ENCODE results near the gene EFCAB12. TPM values are rescaled to one million over a fixed set of nuclear protein-coding genes. Genes with fewer than 3 reads are reported as not detected.

The EFCAB12 gene
- total and polyA plus RNA-seq, 2 donors (not counting 3 experiments of a cell fraction or from before 2014, with no cell fraction given): 0.15 to 0.49 TPM

DNA sequence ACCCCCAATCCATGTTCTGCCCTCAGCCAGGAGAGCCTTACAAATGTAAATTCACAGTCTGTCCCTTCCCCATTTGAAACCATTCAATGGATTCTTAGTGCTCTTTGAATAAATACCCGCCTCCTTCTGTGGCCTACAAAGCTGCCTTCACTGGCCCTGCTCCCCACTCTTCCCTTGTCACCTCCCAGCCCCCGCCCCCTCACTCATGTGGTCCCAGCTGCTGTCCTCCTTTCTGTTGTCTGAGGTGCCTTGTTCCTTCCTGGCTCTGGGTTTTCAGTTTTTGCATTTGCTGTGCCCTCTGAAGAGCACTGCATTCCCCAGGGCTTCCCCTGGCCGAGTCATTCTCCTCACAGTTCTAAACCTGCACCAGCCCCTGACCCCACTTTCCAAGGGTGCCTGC lies 3.2 kb downstream of the EFCAB12 start:
- Histone ChIP-seq H3K9me3 (replicated peaks; ENCODE audit: control insufficient read depth, insufficient read depth, low read length) (no peaks in the 10 kb centered on the region), H3K36me3 (ENCODE audit: control insufficient read depth in 2 of 2, extremely low read depth in 1 of 2, insufficient read depth in 2 of 2, low read length in 2 of 2) (no peaks in the 10 kb centered on the region), H3K4me1 (ENCODE audit: control insufficient read depth, extremely low read depth, insufficient read depth, low read length) (peaks cover 6% of the 10 kb centered on the region), H3K27ac (ENCODE audit: insufficient read depth, low read depth, low read length) (no peak overlapping the region), H3K9me1 (replicated peaks; ENCODE audit: control insufficient read depth, extremely low read depth, insufficient read depth, low read length) (no peaks in the 10 kb centered on the region), H3K4me2 (ENCODE audit: insufficient read depth, low read length) (no peak overlapping the region), H3K9ac (replicated peaks; ENCODE audit: extremely low read depth, insufficient read depth, low read length) (no peak overlapping the region), H4K20me1 (replicated peaks; ENCODE audit: control insufficient read depth, extremely low read depth, insufficient read depth, low read length) (no peaks in the 10 kb centered on the region), H2AFZ (ENCODE audit: low read depth, low read length) (no peak overlapping the region), H3K4me3 (replicated peaks in 1 of 3; ENCODE audit: insufficient read depth in 1 of 3, low read depth in 1 of 3, low read length in 3 of 3) (no peak overlapping the region), H3K79me2 (ENCODE audit: control insufficient read depth, insufficient read depth, low read length) (no peaks in the 10 kb centered on the region), H3K27me3 (ENCODE audit: control insufficient read depth in 2 of 2, insufficient read depth in 2 of 2, low read length in 2 of 2) (peaks cover 0 to 4% of the 10 kb centered on the region in 2 experiments)
- dilution Hi-C loops (cut with MboI; ENCODE audit: extremely low pct_ligation_motif_present, low sequenced_read_pairs): no loop called here
- intact Hi-C loops (cut with micrococcal nuclease): no loop called here
- TF ChIP-seq POLR2AphosphoS5 (IDR thresholded peaks at IDR 0.05; ENCODE audit: insufficient read depth, low read depth, low read length) (no peak), GATA2 (IDR thresholded peaks at IDR 0.05; ENCODE audit: insufficient read depth, insufficient read length, low read depth, low read length) (no peak), EZH2 (IDR thresholded peaks at IDR 0.05; ENCODE audit: borderline replicate concordance, low read depth, low read length, severe bottlenecking) (no peak), JUN (IDR thresholded peaks at IDR 0.05; ENCODE audit: borderline replicate concordance, insufficient read depth, insufficient read length, low read depth) (no peak), FOS (IDR thresholded peaks at IDR 0.05; ENCODE audit: borderline replicate concordance, insufficient read depth, low read length) (no peak), POLR2A (IDR thresholded peaks at IDR 0.05; ENCODE audit: low read depth, low read length) (no peak), MYC (IDR thresholded peaks at IDR 0.05; ENCODE audit: low read depth, low read length) (no peak)
- TF ChIP-seq, protein P1, sequence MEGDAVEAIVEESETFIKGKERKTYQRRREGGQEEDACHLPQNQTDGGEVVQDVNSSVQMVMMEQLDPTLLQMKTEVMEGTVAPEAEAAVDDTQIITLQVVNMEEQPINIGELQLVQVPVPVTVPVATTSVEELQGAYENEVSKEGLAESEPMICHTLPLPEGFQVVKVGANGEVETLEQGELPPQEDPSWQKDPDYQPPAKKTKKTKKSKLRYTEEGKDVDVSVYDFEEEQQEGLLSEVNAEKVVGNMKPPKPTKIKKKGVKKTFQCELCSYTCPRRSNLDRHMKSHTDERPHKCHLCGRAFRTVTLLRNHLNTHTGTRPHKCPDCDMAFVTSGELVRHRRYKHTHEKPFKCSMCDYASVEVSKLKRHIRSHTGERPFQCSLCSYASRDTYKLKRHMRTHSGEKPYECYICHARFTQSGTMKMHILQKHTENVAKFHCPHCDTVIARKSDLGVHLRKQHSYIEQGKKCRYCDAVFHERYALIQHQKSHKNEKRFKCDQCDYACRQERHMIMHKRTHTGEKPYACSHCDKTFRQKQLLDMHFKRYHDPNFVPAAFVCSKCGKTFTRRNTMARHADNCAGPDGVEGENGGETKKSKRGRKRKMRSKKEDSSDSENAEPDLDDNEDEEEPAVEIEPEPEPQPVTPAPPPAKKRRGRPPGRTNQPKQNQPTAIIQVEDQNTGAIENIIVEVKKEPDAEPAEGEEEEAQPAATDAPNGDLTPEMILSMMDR (IDR thresholded peaks at IDR 0.05; ENCODE audit: extremely low read depth in 1 of 2, insufficient read depth in 1 of 2, low read depth in 1 of 2, low read length in 2 of 2): no peak
- TF ChIP-seq, protein P2, sequence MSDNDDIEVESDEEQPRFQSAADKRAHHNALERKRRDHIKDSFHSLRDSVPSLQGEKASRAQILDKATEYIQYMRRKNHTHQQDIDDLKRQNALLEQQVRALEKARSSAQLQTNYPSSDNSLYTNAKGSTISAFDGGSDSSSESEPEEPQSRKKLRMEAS (IDR thresholded peaks at IDR 0.05; ENCODE audit: insufficient read depth, insufficient read length): no peak
- no TSS peak for BruUV-seq (replicated peaks)
- ChIA-PET POLR2A (no interaction called here), CTCF (interaction anchor here (1.2 kb wide), 1 partner anchor 42 kb away, joined by 4 read pairs; no protein-coding TSS in a partner anchor)
- DNase-seq (ENCODE audit: low read depth, low spot score): no peak
- FAIRE-seq: no peak

Data from endothelial cell of umbilical vein (primary cell).